Right renal cortex interstitium (tissue), 3 donors: ENCODE measurements around the gene LSM14B. TPM values are rescaled to one million over a fixed set of nuclear protein-coding genes. Genes with fewer than 3 reads are reported as not detected.

Source experiments
- DNase-seq, 3 donors: peaks; one replicate each; pipeline ENCODE4 v3.0.0-alpha.2; 2013; ENCODE audit warnings: low read depth in 3 of 3, low spot score in 2 of 3
- polyA plus RNA-seq, 3 donors: library from polyadenylated mRNA; unstranded; fragments of 120-200 nt; gene quantifications; one replicate each; pipeline ENCODE4 v1.2.1, GENCODE V29; 2013; ENCODE audit not compliant: insufficient read length in 3 of 3

The LSM14B gene
- polyA plus RNA-seq, 3 donors = 50.2 to 52.9 (median 50.5) TPM

- DNase-seq = no peak
Measured at GRCh38 chr20:62178316-62179161, 56.3 kb downstream of the LSM14B start.

- no peak for DNase-seq
Measured at GRCh38 chr20:62179162-62179504, 56.9 kb downstream of the LSM14B start.

- no peak for DNase-seq
Measured at GRCh38 chr20:62181808-62182207, 59.5 kb downstream of the LSM14B start.

- DNase-seq = peak; percentile 86 to 95 (median 87)
Measured at GRCh38 chr20:62182469-62183425, 60.5 kb downstream of the LSM14B start, which contains the start of gene MTG2. MTG2 (plus strand) TSS chr20:62183028; CDS start chr20:62193421, 10,393 bp downstream.

- DNase-seq = no peak
Measured at GRCh38 chr20:62183426-62184142, 61.3 kb downstream of the LSM14B start.

Other genes starting within 250 kb of the LSM14B start
- gene TAF4, start 56.6 kb upstream of the LSM14B start, polyA plus RNA-seq = 10 to 100 TPM; 14.1 to 16.1 (median 14.8) TPM
- gene PSMA7, start 20.9 kb downstream of the LSM14B start, polyA plus RNA-seq = 100 to 1,000 TPM; 169 to 200 (median 192) TPM
- 10 to 100 TPM; 16.3 to 19.0 (median 18.0) TPM for gene SS18L1, start 21.3 kb downstream of the LSM14B start, polyA plus RNA-seq
- gene MTG2, start 60.6 kb downstream of the LSM14B start, polyA plus RNA-seq = 10 to 100 TPM; 26.3 to 35.4 (median 28.2) TPM
- gene HRH3, start 97.8 kb downstream of the LSM14B start, polyA plus RNA-seq = under 1 TPM in 1 of 3 donors, not detected in 2; 0.04 TPM
- 10 to 100 TPM; 27.8 to 31.3 (median 30.4) TPM for gene OSBPL2, start 116.0 kb downstream of the LSM14B start, polyA plus RNA-seq
- gene ADRM1, start 180.5 kb downstream of the LSM14B start, polyA plus RNA-seq = 10 to 100 TPM; 38.7 to 47.7 (median 44.9) TPM
- 10 to 100 TPM; 72.5 to 82.7 (median 79.9) TPM for gene LAMA5, start 244.8 kb downstream of the LSM14B start, polyA plus RNA-seq